GM18951 (cell line): ENCODE results near the gene CXXC5.
"Not testable (repeated sequence)": the region's sequence is repeated elsewhere in the genome, so short reads cannot be mapped to it uniquely, and the experiment has no call there.

Experiments
- POLR2A ChIP-seq: IDR thresholded peaks from 4 replicates; pipeline ENCODE4 v1.6.1; 2011; ENCODE audit warnings: mild to moderate bottlenecking; ENCODE audit not compliant: insufficient read length, insufficient read depth; ENCODE audit errors: extremely low read depth
- in situ Hi-C: fragments of 300-500 bp; cut with MboI; formaldehyde crosslinking; loops from one replicate; pipeline ENCODE4 v1.12.0; 2022; ENCODE audit warnings: low sequenced_read_pairs, mixed read lengths, inconsistent platforms; ENCODE audit not compliant: unreplicated experiment

The CXXC5 gene

DNA sequence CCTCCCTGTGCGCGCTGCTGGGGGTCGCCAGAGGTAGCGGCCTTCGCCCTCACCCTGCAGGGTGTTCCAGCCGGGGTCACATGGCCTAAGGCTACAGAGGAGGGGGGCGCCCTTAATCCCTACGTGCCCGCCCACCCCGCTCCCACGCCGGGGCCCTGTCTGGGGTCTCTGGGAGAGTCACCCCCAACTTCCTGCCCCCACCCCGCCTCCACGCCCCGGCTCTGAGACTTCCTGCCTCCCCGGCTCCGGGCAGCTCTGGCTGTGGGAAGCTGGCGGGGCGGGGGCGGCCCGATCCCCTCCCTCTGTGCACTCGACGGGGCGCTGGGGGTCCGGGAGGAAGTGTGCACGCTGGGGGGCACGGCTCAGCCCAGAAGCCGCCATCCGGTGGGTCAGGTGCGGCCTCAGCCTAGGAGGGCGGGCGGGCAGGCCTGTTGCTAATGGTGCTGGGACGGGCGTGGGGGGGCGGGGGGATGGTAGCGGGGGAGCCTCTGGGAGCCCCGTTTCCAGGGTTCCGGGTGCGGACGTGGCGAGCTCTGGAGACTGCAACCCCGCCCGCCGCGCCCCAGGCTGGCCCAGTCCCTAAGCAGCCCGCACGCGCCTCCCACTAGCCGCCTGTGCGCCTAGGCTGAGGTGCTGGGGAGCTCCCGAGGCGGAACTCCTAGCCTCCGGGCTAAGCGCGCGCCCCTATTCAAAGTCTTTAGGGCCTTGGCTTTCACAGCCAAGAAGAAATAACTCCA lies 61.6 kb downstream of the CXXC5 start:
- in situ Hi-C loops, result loop anchor here (5.0 kb wide), 1 partner anchor 62 kb away; the partner anchor contains the start of gene CXXC5
- no peak for TF ChIP-seq POLR2A

DNA sequence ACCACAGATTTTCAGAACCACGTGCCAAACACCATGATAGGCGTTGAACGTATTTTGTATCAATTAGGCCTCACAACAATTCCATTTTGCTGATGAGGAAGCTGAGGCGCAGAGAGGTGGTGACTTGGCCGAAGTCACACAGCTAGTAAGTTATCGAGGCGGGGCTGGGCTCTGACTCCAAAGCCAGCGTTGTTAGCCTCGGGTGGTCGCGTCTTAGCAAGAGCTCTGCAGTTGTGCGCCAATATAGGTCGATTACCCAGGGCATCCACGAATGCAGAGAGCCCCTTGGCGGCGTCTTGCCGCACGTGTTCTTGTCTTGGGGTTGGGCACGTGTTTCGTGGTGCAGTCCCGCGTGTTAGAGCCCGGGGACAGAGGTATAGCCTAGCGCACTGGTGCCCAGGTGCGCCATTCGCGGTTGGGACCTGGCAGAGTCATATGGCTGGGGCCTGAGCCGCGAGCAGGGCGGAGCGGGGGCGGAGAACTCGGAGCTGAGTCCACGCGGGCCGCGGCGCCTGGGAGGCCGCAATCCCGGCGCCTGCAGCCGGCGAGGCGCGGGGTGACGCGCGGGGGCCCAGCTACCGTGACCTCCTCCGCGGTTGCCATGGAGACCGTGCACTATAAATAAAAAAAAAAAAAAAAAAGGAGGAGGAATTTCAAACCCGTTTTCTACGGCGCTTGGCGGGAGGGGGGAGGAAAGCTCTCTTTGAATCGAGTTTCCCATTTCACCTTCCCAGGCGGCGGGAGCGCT lies 62.3 kb downstream of the CXXC5 start:
- in situ Hi-C loops, result no loop called here
- no peak for TF ChIP-seq POLR2A

DNA sequence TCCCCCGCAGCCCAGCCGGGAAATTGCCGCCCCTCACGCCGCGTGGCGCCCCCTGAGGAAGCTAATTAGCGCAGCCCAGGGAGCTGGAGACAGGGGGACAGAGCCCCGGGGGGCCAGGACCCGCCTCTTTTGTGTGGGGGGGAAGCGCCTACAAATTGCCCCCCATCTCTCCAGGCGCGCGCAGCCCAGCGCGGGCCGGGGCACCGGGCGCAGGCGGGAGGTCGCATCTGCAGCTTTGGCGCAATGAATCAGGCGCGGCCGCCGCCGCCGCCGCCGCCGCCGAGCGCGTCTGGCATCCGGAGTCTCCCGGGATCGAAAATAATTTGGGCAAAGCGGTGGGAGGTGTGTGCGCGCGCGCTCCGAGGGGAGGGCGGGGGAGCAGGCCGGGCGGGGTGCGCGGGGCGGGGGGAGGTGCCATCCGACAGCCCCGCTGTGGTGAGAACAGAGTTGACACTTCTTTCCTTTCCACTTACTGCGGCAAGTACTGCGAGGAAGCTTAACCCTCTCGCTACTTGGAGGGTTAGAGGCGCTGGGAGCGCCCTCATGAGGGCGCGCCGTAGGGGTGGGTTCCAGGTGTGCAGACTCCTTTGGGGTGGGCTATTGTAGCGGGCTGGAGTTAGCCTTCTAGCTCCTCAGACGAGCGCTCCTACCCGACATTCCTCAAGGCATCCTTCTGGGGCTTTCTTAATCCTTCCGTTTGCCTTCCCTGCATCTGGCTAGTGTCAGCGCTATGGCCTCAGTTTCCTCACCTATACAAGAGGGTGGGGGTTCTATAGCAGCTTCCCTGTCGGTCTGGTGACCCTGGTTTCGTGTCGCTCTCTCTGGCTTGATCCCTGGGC lies 63.1 kb downstream of the CXXC5 start:
- no peak for TF ChIP-seq POLR2A

DNA sequence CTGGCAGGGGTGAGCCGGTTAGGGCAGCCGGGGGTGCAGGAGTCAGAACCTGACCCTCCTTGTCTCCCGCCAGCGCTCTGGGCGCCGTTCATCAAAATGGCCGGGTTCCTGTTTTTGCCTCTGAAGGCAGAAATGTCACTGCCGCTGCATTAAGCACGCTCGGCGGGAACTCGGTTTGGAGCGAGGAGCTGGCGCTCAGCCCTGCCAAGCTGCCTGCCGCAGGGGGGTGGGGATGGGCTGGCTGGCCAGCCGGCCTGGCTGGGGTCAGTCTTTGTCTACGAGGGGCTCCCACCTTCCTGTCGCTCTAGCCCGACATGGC lies 63.7 kb downstream of the CXXC5 start:
- TF ChIP-seq POLR2A, result no peak
- in situ Hi-C loops, result no loop called here

More for the DNA sequence above, 63.1 kb downstream of the CXXC5 start:
- in situ Hi-C loops, result no loop called here

DNA sequence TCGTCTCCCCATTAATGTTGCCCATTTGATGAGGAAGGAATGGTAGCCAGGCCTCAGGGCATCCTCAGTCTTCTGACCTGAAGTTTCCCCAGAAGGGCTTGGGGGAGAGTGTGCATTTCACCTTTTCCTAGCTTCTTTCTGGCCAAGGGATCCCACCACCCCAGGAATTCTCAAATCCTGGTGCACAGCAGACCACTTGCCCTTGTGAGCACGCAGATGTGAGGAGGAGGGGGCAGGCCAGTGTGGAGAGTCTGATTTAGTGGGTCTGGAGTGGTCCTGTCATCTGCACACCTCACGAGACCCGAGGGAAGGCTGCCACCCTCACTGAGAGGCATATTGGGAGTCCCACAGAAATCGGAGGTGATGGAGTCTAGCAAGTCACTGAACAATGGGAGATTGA lies 64.3 kb downstream of the CXXC5 start:
- in situ Hi-C loops, result no loop called here
- TF ChIP-seq POLR2A, result no peak

DNA sequence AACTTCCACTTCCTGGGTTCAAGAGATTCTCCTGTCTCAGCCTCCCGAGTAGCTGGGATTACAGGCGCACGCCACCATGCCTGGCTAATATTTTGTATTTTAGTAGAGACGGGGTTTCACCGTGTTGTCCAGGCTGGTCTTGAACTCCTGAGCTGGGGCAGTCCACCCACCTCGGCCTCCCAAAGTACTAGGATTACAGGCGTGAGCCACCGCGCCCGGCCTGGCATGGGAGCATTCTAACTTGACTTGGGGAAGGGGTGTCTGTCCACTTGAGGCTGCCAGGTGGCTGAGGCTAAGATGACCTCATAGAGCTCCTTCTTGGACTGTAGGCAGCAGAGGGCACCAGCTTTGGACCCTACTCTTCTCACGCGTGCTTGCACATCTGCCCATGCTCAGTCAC lies 65.7 kb downstream of the CXXC5 start:
- in situ Hi-C loops, result not testable (repeated sequence)

DNA sequence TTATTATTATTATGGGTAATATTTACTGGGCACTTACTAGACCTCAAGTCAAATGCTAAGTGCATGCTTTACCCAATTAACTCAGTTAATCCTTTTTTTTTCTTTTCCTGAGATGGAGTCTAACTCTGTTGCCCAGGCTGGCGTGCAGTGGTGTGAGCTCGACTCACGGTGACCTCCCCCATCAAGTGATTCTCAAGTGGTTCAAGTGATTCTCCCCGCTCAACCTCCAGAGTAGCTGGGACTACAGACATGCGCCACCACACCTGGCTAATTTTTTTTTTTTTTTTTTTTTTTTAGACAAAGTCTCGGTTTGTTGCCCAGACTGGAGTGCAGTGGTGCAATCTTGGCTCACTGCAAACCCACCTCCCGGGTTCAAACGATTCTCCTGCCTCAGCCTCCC lies 69.1 kb downstream of the CXXC5 start:
- in situ Hi-C loops, result no loop called here
- no peak for TF ChIP-seq POLR2A

DNA sequence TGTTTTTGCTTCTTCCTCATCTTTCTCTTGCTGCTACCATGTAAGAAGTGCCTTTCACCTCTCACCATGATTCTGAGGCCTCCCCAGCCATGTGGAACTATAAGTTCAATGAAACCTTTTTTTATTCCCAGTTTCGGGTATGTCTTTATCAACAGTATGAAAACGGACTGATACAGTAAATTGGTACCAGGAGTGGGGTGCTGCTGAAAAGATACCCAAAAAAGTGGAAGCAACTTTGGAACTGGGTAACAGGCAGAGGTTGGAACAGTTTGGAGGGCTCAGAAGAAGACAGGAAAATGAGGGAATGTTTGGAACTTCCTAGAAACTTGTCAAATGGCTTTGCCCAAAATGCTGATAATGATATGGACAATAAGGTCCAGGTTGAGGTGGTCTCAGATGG lies 70.3 kb downstream of the CXXC5 start:
- in situ Hi-C loops, result not testable (repeated sequence)

DNA sequence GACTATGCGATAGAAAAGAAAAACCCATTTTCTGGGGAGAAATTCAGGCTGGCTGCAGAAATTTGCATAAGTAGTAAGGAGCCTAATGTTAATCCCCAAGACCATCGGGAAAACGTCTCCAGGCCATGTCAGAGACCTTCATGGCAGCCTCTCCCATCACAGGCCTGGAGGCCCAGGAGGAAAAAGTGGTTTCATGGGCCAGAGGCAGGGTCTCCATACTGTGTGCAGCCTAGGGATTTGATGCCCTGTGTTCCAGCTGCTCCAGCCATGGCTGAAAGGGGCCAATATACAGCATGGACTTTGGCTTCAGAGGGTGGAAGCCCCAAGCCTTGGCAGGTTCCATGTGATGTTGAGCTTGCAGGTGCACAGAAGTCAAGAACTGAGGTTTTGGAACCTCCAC lies 71.8 kb downstream of the CXXC5 start:
- in situ Hi-C loops, result not testable (repeated sequence)

DNA sequence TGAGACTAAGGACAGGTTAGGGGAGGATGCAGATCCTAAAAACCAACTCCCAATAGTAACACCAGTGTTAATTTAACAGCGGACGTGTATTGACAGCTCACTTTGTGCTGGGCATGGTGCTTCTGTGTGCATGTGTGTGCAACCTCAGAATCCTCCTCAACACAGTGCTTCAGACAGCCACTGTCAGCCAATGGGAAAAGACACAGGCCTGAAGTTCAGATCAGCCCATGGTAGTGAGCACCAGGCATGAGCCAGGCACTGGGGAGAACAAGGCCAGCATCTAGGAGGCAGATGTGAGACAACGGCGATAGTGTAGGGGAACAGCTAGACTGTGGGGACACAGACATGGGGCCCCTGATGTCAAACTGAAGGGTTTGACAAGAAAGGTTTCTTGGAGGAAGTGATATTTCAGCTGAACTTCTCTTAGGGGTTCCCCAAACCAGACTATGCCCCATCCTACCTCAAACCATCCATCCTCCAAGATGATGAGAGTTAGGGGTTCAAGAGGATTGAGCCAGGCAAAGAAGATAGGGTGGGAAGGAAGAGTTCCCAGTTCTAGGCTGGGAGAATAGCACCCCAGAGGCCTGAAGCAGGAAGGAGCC lies 75.9 kb downstream of the CXXC5 start:
- in situ Hi-C loops, result no loop called here
- TF ChIP-seq POLR2A, result no peak

DNA sequence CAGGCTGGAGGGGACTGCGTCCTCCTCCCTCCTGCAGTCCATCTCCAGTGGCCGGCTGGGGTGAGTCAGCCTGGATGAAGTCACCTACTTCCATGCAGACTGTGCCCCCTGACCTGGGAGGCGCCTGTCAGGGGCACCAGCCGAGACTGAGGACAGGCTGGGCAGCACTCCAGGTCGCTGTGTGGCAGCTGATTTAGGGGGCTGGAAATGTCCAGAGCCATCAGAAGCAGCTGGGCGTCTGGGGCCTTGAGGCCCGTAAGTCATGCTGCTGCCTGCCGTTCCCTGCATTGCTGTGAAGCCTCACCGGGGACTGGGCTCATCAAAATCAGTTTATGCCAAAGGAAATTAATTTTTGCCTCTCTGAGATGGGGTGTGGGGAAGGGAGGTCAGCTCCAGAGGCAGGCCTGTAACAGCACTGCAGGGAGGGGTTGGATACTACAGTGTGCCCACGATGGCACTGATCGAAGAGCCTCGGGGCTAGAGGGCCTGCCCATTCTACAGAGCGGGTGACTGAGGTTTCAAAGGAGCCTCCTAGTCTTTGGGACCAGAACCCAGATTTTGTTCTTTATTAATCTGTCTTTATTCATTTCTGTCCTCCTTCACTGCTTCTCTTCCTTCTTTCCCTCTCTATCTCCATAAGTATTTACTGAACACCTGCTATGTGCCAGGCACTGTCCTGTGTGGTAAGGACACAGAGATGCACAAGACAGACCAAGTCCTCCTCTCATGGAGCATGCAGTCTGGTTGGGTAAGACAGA lies 77.1 kb downstream of the CXXC5 start:
- TF ChIP-seq POLR2A, result no peak
- in situ Hi-C loops, result no loop called here

DNA sequence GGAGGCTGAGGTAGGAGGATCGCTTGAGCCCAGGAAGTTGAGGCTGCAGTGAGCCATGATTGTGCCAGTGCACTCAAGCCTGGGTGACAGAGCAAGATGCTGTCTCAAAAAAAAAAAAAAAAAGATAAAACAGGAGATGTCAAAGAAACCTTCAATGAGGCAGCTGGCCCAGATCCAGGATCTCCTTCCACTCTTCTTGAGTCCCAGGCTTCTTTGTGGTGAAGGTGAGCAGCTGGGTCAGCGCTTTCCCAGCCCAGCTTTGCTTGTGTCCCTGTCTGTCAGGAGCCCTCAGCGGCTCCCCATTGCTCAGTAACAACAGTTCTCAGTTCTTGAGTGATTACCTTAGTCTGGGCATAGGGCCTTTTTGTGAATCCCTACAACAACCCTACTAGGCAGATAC lies 78.1 kb downstream of the CXXC5 start:
- no peak for TF ChIP-seq POLR2A
- in situ Hi-C loops, result no loop called here

DNA sequence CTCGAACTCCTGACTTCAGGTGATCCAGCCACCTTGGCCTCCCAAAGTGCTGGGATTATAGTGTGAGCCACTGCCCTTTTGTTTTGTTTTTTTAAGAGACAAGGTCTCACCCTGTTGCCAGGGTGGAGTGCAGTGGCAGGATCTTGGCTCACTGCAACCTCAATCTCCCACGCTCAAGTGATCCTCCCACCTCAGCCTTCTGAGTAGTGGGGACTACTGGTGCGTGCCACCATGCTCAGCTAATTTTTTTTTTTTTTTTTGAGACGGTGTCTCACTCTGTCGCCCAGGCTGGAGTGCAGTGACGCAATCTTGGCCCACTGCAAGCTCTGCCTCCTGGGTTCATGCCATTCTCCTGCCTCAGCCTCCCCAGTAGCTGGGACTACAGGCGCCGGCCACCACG lies 79.5 kb downstream of the CXXC5 start:
- in situ Hi-C loops, result not testable (repeated sequence)

DNA sequence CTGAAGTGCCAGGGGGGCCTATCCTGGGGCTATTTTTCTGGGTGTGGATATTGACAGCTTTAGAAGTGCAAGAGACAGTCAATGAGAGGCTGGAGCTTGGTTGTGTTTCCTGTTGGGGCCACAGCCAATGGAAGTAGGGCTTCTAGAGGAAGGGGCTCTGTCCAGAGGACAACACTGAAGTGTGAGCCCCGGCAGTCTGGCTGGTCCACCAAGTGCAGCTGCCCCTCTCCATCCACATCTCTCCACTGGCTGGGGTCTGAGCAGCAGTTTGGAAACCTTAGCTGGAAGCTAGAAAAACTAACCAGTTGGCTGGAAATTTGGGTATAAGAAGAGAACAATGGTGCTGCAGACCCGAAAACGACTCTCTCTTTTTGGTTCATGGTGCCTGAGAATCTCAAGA lies 83.1 kb downstream of the CXXC5 start:
- no peak for TF ChIP-seq POLR2A
- in situ Hi-C loops, result no loop called here
